ENCODE measurements around the gene QPRT.

DNA sequence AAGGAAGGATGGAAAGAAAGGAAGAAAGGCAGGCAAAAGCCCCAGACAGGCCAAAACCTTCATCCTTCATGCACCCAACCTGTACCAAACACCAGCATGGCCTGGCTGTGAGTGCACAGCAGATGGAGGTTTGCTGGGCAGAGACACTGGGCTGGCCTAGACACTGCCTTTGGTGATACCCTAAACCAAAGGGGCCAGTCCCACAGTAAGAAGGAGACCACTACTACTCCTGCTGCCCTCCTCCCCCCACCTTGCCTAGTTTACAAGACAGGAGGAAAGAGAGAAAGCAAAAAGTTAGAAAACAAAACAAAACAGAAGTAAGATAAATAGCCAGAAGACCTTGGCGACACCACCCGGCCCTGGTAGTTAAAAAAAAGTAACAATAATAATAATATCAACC lies 19.1 kb downstream of the QPRT start:
- no peak for TF ChIP-seq ZNF354B (CRISPR knock-in tag; IDR thresholded peaks at IDR 0.05)
- no peak for TF ChIP-seq FOSL1 (CRISPR knock-in tag; IDR thresholded peaks at IDR 0.05; ENCODE audit: borderline replicate concordance)
- TF ChIP-seq, protein P1, sequence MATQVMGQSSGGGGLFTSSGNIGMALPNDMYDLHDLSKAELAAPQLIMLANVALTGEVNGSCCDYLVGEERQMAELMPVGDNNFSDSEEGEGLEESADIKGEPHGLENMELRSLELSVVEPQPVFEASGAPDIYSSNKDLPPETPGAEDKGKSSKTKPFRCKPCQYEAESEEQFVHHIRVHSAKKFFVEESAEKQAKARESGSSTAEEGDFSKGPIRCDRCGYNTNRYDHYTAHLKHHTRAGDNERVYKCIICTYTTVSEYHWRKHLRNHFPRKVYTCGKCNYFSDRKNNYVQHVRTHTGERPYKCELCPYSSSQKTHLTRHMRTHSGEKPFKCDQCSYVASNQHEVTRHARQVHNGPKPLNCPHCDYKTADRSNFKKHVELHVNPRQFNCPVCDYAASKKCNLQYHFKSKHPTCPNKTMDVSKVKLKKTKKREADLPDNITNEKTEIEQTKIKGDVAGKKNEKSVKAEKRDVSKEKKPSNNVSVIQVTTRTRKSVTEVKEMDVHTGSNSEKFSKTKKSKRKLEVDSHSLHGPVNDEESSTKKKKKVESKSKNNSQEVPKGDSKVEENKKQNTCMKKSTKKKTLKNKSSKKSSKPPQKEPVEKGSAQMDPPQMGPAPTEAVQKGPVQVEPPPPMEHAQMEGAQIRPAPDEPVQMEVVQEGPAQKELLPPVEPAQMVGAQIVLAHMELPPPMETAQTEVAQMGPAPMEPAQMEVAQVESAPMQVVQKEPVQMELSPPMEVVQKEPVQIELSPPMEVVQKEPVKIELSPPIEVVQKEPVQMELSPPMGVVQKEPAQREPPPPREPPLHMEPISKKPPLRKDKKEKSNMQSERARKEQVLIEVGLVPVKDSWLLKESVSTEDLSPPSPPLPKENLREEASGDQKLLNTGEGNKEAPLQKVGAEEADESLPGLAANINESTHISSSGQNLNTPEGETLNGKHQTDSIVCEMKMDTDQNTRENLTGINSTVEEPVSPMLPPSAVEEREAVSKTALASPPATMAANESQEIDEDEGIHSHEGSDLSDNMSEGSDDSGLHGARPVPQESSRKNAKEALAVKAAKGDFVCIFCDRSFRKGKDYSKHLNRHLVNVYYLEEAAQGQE (IDR thresholded peaks at IDR 0.05; ENCODE audit: borderline replicate concordance in 1 of 2, low read depth in 1 of 2, low read length in 2 of 2): no peak
- no peak for TF ChIP-seq ZSCAN9 (CRISPR knock-in tag; IDR thresholded peaks at IDR 0.05; ENCODE audit: borderline replicate concordance)
- no peak for TF ChIP-seq SRSF1 (optimal IDR thresholded peaks at IDR 0.05; ENCODE audit: low read depth, low read length)
- no peak for TF ChIP-seq ZSCAN12 (CRISPR knock-in tag; IDR thresholded peaks at IDR 0.05)
- no peak for TF ChIP-seq NKX3-1 (CRISPR knock-in tag; IDR thresholded peaks at IDR 0.05)
- no peak for TF ChIP-seq POLR2AphosphoS5 (IDR thresholded peaks at IDR 0.05; ENCODE audit: low read depth, low read length)
- TF ChIP-seq, protein P2, sequence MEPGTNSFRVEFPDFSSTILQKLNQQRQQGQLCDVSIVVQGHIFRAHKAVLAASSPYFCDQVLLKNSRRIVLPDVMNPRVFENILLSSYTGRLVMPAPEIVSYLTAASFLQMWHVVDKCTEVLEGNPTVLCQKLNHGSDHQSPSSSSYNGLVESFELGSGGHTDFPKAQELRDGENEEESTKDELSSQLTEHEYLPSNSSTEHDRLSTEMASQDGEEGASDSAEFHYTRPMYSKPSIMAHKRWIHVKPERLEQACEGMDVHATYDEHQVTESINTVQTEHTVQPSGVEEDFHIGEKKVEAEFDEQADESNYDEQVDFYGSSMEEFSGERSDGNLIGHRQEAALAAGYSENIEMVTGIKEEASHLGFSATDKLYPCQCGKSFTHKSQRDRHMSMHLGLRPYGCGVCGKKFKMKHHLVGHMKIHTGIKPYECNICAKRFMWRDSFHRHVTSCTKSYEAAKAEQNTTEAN (CRISPR knock-in tag; conservative IDR thresholded peaks at IDR 0.05): no peak
- no peak for TF ChIP-seq ZSCAN22 (CRISPR knock-in tag; IDR thresholded peaks at IDR 0.05)
- TF ChIP-seq ZNF776 (CRISPR knock-in tag; IDR thresholded peaks at IDR 0.05): no peak
- TF ChIP-seq FOXM1 (CRISPR knock-in tag; IDR thresholded peaks at IDR 0.05): no peak
- TF ChIP-seq RXRA (CRISPR knock-in tag; IDR thresholded peaks at IDR 0.05): no peak
